Germinal center (tissue), 1 donor: ENCODE results near the gene RNF150.

ENCODE experiments used
- DNase-seq: peaks from one replicate; pipeline ENCODE4 v3.0.0; 2012; ENCODE audit warnings: mixed read lengths, low spot score

The RNF150 gene

DNA sequence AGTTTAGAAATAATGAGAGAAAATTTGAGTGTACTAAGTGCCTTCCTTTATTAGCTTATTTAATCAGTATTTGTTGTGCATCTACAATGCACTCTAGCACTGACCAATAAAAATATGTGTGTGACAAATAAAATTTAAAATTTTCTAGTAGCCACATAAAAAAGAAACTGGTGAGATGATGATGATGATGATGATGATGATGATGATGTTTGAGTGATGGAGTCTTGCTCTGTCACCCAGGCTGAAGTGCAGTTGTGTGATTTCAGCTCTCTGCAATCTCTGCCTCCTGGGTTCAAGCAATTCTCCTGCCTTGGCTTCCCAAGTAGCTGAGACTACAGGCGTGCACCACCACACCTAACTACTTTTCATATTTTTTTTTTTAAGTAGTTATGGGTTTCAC, 110.2 kb downstream of the RNF150 start:
- no peak for DNase-seq

DNA sequence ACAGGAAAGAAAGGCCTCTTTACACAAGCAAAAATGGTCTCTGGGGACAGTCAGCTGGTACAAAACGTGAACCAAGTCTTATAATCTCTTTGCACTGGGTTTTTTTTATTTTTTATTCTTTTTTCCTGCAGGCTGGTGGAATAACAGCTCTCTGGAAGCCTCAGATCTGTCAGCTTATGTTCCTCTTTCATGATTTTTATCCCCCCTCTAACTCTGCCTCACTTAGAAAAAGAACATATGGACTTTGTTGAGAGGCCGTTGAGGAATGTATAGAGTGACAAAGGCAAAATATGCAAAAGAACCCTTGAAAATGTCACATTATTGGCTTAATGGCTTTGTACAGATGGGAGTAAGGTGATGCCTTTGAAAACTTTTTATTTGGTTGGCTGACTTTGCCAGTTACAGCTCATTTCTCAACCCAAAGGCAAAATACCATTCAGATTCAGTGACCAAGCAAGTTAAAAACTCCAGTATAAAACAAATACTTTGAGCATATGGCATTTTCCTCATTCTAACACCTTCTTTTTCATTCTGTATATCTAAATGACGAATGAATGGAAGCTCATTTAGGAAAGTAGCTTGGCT, 111.1 kb downstream of the RNF150 start:
- no peak for DNase-seq

DNA sequence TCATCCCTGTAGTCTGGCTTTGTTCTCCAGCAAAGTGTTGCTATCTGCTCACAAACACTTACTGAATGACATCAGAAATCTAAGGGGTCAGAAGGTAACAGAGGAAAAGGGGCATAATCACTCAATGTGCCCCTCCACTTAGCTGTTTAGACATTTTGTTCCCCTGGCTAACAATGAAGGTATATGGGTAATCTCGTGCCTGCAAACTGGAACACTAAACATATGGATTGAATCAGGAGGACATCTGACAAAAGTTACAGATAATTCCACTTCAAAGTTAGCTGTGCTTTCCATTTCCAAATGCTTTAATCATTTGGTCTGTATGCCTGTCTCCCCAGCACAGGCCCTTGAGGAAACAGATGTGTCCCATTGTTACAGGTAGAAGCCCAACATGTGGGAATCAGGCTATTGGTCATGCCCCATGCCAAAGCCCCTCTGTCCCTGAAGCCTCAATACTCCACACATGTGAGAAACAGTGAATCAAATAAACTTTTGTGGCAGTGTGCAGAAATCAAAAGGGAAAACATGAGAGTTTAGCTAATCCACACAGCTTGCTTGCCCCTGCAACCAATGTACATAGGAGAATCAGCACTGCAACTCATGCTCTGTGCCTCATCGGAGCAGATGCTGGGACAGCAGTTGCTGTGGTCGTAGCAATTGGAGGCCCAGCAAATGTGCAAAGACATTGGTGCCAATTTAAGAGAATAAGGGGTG, 111.7 kb downstream of the RNF150 start:
- no peak for DNase-seq

DNA sequence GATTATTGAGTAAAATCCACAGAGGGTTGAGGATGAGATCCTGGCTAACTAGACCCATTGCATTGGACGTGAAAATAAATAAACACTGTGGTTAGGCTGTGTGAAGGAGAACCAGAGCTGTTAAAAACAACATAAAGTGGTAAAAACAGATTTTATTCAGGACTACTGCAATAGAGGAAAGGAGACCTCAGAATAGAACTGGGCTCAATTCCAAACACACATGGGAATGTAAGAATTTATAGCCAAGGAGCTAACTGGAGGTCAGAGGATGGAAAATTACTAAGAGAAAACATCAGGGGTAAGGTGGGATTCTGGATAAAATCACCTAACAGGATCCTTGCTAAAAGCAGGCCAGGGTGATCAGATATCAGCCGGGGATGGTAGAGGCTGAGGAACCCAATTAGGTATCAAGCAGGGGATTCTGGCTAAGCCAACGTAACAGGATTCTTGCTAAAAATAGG, 112.4 kb downstream of the RNF150 start:
- no peak for DNase-seq

DNA sequence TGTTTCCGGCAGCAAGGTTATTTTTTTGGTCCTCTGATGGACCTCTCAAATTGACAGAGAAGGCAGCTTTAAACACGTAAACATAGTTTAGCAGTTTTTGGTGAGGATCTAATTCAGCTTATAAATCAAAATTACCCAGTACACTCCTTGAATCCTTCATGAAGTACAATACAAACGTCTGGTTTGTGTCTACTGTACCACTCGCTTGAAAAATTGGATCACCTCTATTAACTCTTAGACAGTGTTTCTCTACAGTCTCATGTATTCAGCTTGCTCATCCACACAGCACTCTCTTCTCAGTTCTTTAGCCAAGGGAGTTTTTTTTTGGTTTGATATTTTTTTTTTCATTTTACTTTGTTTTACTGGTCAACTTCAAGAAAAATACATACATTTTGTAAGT, 113.5 kb downstream of the RNF150 start:
- no peak for DNase-seq

DNA sequence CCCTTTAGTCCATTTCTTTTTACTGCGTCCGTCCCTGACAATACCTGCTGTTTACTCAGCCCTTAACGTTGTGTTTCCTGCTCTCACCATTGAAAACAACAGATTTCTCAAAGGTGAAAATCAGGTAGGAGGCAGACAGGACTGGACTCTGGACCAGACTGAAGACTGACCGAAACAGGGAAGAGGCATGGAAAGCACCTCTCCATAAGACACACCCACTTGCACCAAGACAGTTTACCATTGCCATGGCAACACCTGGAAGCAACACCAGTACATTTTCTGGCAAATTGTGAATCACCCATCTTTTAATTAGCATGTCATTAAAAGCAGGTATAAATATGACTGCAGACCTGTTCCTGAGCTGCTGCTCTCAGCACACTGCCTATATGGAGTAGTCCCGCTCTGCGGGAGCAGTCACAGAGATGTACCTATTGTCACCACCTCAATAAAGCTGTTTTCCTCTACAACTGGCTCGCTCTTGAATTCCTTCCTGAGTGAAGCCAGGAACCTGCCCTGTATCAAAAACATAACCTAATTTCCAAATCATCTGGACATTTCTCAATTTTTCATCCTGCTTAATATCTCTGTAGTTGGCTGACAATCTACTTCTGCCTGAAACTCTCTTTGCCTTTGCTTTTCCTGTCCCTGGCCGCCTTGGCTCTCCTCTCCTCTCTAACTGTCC, 117.0 kb downstream of the RNF150 start:
- DNase-seq = no peak

DNA sequence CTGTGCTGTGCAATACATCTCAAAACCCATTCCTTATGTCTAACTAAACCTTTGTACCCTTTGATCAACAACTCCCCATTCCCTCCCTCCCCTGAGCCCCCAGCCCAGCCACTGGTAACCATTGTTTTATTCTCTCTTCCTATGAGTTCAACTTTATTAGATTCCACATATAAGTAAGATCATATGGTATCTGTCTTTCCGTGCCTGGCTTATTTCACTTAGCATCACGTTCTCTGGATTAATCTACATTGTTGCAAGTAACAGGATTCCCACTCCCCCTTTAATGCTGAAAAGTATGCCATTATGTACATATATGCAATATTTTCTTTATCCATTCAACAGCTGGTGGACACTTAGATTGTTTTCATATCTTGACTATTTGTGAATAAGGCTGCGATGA, 119.4 kb downstream of the RNF150 start:
- DNase-seq = no peak

DNA sequence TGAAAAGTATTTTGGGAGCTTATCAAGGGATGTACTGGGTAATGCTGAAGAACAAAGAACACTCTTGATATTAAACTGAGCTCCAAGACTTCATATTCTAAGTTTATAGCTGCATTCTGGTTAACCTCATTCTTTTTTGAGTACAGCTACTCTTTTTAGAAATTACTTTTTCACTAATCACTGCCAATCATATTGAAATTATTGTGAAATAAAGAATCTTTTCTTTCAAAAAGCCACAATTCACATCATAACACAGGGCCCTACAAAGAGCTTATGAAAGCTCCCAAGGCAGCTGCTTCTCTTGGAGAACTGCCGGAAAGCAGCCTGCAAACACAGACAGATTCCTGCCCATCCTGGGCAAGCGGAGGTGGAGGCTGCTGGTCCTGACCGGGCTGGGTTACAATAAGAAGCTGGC, 121.4 kb downstream of the RNF150 start:
- DNase-seq = no peak

DNA sequence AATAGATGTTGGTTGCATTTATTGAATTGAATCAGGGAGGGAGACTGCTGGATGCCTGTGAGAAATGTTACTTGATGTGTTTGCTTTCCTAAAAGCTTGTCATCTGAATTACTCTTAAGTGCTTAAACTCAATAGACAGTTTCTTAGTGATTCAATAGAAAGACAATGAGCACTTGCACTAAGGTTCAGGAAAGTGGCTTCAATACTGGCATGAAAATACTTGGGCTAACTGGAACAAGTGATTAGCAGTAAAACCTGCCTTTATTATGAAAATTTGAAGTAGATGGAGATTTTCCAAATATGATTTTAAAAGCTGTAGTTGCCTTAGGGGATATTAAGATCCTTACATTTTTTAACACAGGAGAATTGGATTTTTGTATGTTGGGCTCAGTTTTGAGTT, 123.3 kb downstream of the RNF150 start:
- no peak for DNase-seq

DNA sequence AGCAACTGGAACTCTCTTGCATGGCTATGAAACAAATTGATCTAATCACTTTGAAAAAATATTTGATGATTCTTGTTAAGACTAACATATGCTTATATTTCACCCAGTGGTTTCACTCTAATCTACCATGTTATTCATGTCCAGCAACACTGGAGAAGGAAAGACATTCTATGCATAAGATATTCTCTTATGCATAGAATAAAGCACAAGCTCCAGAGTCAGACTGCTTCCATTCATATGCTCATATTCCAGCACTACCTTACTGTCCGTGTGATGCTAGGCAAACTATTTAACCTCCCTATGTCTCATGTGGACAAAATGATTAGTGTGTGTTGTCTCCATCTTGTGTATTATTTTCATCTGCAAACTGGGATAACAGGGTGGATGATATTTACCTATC, 124.1 kb downstream of the RNF150 start:
- no peak for DNase-seq

DNA sequence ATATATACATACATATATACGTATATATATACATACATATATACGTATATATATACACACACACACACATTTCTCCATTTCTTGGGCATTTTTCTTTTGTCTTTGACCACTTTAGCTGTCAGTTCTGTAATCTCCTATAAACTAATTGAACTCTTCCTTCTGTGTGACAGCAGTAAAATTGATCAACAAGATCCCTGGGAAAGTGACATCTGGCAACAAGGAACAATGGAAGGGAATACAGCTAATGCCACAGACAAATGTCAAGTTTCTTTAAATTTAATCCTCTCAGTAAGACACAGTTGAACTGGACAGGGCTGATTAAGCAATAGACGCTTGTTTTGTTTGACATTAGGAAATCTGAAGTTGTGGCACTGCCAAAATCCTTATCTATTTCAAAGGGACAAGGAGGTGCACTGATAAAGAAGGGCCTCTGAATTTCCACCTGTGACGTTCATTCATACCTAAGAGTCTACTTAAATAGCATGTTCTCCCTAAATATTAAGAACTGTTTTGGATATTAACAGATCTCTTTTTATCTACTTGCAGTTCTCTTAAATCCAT, 126.9 kb downstream of the RNF150 start:
- no peak for DNase-seq

DNA sequence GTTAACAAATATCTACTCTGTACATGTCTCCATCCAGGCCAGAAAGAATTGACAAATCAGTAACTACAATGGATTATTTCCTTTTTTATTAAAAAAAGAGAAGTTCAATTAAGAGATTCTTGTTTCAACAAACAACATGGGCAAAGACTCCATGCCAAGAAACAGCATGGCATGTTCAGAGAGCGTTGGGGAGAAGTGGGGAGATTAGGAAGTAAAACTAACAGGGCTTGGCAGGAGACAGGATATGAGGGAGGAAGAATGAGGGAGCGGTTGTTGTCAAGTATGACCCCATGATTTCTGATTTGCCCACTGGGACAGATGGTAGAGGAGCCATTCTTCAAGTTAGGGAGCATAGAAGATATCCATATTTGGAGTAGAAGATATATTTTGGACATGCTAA, 128.4 kb downstream of the RNF150 start:
- no peak for DNase-seq

DNA sequence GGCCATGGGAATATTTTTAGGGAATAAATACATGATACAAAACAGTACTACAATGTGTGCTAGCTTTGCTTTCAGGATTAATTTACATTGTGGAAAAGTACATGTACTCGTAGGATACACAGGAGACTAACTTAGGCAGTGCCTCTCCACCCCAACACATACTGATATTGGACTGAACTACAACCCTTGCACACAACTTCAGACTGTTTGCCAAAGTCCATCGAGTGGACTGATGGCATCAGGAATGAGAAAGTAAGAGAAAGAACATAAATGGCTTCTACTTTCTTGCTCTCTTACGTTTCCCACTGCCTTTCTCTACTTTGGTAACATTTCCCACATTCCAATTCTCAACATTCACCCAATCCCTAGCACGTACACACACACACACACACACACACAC, 130.1 kb downstream of the RNF150 start:
- DNase-seq = no peak

DNA sequence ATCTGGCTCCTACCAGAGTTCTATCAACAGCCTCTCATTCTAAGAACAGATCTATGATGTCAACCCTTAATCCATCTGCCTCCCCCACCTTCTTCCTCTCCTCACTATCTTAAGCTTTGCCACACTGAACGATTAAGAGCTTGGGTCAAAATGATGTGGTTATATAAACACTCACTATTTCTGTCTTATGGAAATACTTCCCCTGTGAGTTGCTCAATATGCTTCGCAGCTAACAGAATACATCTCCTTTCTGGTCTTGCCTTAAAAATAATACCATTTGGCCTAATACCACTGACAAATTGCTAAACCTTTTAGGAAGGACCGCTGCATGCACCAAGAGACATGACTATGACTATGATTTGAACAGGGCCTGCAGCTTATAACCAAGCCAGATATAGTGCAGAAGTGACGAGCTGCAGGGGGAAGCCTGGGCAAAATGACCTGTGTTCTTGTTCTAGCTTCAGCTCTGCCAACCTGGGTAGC, 130.9 kb downstream of the RNF150 start:
- DNase-seq = no peak

DNA sequence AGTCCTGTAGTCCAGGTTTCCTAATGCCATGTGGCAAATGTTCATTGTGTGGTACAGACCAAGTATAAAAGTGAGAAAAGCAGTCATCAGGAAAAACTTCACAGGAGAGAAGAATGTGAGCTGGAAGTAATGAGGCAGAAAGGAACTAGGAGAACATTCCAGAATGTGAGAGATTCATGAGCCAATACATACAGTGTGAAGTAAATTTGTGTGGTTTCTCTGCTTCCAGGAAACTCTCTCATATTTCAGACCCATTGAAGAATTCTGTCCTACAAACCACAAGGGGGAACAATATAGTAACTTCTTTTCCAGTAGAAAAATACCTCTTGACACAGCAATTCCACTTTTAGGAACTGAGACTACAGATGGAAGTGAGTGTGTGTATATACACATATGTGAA, 136.5 kb downstream of the RNF150 start:
- no peak for DNase-seq

DNA sequence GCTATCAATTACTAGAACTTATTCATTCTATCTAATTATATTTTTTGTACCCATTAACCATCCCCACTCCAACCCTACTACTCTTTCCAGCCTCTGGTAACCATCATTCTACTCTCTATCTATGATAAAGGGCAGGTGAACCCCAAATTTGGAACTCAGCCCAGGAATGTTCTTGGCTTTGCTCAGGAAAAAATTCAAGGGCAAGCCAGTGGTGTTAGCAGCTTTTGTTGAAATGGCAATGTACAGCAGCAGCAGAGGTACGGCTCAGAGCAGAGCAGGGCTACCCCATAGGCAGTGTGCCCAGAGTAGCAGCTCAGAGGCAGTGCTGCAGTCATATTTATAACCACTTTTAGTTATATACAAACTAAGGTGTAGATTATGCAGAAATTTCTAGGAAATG, 138.2 kb downstream of the RNF150 start:
- DNase-seq = no peak

DNA sequence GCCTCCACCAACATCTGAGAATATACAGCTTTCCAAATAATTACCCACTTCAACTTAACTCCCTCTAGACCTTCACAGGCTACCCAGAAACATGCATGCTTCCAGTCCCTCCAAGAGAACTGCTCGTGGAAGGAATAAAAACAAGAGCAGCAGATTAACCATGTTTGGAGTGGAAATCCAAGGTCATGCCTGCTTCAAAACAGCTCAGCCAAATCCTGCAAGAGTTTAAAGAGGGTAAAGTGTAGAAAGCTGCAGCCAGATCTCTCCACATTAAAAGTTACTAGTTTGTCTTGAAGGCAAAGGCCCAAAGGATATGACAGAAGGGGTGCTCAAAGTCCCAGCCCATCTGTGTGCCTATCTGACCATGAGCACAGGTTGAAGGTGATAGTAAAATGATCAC, 139.3 kb downstream of the RNF150 start:
- no peak for DNase-seq

DNA sequence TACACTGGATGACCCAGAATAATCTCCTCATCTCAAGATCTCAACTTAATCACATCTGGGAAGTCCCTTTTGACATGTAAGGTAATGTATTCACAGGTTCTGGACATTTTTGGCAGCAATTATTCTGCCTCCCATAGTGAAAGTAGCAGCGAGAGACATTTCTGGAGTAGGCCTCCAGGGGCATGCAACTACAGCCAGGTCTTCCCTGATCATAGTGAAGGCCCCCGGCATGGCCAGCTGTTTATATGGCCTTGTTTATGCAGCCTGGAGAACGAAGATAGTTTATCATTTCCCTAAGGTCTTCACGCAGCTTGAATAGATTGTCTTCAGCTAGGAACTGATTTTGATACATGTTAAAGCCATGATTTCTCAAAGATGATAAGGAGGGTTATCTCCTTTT, 139.9 kb downstream of the RNF150 start:
- DNase-seq = no peak

DNA sequence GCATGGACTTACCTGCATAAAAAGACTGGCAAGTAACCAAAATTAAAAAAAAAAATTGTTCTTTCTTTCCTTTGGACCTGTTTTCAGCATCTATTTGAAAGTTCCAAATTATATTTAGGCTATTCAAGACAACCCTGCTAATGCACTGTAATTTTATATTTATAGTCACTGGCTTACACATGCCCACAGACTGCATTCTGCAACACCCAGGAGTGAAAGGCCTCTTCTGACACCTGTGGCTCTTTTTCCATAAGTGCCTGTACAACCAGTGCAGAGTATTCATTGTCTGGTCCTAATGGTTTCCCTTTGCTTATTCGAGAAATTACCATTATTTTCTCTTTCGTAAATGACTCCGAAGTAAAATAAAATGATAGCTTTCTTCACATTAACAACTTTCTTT, 143.3 kb downstream of the RNF150 start:
- no peak for DNase-seq

DNA sequence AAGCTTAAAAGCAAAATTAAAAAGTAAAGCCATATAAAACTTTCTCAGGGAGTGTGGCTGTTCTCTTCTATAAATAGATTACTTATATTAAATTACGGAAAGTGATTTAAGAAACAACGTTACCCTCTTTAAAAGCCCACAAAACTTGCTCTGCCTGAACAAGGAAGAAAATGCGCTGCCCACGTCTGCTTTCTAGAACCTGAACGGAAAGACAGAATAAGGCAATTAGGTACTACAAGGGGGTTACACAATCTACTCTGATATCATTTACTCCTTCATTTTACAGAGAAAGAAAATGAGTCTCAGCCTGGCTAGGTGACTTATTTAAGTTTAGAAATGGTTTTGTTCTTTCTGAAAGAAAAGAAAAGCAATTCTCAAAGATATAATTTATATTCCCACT, 147.2 kb downstream of the RNF150 start:
- DNase-seq = no peak

DNA sequence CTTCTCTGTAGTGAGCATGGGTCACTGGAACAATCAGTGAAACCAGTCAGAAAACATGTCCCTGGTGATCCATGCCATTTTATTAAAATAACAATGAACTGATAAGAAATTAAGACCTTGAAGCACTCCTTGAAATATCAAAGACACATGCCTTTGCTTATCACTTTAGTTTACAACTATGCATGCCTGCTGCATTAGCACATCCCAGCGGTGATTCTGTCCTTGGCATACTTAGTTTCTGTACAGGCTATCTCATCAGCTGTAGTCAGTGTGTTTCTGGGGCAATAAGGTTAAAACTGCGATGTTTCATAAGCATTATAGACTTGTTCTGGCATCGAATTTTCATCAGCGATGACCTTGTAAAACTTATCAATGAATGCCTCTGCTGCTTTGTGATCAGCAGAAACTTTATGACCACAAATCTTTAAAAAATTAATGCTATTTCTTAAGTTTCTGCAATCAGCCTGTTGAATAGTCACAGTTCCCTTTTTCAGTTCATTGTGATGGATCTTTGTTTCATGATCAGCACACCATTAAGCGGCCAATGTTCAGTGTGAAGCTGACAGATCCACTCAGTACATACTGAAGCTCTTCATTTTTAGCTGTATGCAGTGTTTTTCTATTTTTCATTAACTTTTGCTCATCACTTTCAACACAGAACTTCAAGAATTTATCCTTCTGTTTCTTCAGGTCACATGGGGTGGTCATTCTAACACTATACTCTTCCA, 150.5 kb downstream of the RNF150 start:
- DNase-seq = no peak

DNA sequence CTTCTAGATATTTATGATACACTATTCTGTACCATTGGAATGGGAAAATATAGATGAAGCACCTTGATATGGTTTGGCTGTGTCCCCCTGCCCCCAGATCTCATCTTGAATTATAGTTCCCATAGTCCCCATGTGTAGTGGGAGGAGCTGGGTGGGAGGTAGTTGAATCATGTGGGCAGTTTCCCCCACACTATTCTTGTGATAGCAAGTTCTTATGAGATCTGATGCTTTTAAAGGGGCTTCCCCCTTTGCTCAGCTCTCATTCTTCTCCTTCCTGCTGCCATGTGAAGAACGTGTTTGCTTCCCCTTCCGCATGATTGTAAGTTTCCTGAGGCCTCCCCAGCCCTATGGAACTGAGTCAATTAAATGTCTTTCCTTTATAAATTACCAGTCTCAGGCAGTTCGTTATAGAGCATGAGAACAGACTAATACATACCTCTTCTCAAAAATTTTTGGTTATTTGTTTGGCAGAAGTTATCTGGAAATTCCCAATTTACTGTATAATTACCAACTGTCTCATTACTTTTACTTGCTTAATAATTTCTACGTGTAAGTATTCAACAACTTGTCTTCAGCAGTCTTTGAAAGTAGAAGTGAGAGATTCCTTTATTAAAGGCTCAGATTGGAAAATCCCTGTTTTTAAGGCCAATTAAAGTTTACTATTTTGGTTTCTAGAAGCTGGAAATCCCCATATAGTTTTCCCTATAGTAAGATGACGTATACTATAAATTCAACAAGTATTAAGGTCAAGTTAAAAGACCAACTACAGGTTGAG, 152.7 kb downstream of the RNF150 start:
- no peak for DNase-seq
